ENCODE data around the gene CLEC18B.
"Not testable (repeated sequence)": the region's sequence is repeated elsewhere in the genome, so short reads cannot be mapped to it uniquely, and the experiment has no call there.

CLEC18B gene
- long read RNA-seq: 0 reads

- H3K4me3 ChIP-seq (replicated peaks; ENCODE audit: insufficient read depth, low read length); H3K27me3 ChIP-seq (ENCODE audit: insufficient read depth, poor library complexity, severe bottlenecking); H3K27ac ChIP-seq (replicated peaks); DNase-seq (ENCODE audit: low read depth in 1 of 2, low spot score in 1 of 2): not testable (repeated sequence)
Measured at GRCh38 chr16:74420612-74421481, at the start of gene CLEC18B. CLEC18B (minus strand) TSS chr16:74421478; CDS start chr16:74421270, 208 bp downstream.

DNA sequence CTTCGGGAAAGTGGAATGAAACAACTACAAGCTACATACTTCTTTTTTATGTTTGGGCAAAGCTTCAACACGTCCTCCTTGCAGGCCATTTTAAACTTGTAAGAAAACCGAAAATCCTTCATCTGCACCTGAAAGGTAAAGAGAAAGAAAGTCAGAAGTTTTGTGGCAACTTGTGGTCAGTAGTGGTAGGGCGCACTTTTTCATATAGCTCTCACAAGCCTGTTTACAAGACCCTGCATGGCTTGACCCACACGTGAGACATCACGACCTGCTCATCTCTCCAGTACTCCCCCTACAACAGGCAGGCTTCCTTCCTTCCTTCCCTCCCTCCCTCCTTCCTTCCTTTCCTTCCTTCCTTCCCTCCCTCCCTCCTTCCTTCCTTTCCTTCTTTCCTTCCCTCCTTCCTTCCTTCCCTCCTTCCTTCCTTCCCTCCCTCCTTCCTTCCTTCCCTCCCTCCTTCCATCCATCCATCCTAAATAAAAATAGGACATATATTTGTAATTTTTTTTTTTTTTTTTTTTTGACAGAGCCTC, 48.7 kb upstream of the CLEC18B start:
- H3K27me3 ChIP-seq (ENCODE audit: insufficient read depth, poor library complexity, severe bottlenecking): no peaks in the 10 kb centered on the region
- TF ChIP-seq, protein P1, sequence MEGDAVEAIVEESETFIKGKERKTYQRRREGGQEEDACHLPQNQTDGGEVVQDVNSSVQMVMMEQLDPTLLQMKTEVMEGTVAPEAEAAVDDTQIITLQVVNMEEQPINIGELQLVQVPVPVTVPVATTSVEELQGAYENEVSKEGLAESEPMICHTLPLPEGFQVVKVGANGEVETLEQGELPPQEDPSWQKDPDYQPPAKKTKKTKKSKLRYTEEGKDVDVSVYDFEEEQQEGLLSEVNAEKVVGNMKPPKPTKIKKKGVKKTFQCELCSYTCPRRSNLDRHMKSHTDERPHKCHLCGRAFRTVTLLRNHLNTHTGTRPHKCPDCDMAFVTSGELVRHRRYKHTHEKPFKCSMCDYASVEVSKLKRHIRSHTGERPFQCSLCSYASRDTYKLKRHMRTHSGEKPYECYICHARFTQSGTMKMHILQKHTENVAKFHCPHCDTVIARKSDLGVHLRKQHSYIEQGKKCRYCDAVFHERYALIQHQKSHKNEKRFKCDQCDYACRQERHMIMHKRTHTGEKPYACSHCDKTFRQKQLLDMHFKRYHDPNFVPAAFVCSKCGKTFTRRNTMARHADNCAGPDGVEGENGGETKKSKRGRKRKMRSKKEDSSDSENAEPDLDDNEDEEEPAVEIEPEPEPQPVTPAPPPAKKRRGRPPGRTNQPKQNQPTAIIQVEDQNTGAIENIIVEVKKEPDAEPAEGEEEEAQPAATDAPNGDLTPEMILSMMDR (IDR thresholded peaks at IDR 0.05; ENCODE audit: insufficient read depth, low read length): no peak
- TF ChIP-seq, protein P2, sequence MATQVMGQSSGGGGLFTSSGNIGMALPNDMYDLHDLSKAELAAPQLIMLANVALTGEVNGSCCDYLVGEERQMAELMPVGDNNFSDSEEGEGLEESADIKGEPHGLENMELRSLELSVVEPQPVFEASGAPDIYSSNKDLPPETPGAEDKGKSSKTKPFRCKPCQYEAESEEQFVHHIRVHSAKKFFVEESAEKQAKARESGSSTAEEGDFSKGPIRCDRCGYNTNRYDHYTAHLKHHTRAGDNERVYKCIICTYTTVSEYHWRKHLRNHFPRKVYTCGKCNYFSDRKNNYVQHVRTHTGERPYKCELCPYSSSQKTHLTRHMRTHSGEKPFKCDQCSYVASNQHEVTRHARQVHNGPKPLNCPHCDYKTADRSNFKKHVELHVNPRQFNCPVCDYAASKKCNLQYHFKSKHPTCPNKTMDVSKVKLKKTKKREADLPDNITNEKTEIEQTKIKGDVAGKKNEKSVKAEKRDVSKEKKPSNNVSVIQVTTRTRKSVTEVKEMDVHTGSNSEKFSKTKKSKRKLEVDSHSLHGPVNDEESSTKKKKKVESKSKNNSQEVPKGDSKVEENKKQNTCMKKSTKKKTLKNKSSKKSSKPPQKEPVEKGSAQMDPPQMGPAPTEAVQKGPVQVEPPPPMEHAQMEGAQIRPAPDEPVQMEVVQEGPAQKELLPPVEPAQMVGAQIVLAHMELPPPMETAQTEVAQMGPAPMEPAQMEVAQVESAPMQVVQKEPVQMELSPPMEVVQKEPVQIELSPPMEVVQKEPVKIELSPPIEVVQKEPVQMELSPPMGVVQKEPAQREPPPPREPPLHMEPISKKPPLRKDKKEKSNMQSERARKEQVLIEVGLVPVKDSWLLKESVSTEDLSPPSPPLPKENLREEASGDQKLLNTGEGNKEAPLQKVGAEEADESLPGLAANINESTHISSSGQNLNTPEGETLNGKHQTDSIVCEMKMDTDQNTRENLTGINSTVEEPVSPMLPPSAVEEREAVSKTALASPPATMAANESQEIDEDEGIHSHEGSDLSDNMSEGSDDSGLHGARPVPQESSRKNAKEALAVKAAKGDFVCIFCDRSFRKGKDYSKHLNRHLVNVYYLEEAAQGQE (IDR thresholded peaks at IDR 0.05; ENCODE audit: insufficient replicate concordance, low read depth): no peak
- no peak for TF ChIP-seq SPI1 (IDR thresholded peaks at IDR 0.05; ENCODE audit: borderline replicate concordance, low read depth)
- TF ChIP-seq GABPA (IDR thresholded peaks at IDR 0.05; ENCODE audit: low read depth): no peak
- TF ChIP-seq POLR2AphosphoS5 (IDR thresholded peaks at IDR 0.05; ENCODE audit: low read depth): no peak
- no peak for DNase-seq (ENCODE audit: low read depth in 1 of 2, low spot score in 1 of 2)
- H3K4me3 ChIP-seq (replicated peaks; ENCODE audit: insufficient read depth, low read length): no peak overlapping the region
- no peak overlapping the region for H3K27ac ChIP-seq (replicated peaks)

GRCh38 chr16:74468807-74469525, 47.7 kb upstream of the CLEC18B start:
- TF ChIP-seq, protein P2 (IDR thresholded peaks at IDR 0.05; ENCODE audit: insufficient replicate concordance, low read depth): no peak
- TF ChIP-seq SPI1 (IDR thresholded peaks at IDR 0.05; ENCODE audit: borderline replicate concordance, low read depth) (no peak), GABPA (IDR thresholded peaks at IDR 0.05; ENCODE audit: low read depth) (no peak)
- TF ChIP-seq, protein P1 (IDR thresholded peaks at IDR 0.05; ENCODE audit: insufficient read depth, low read length): no peak
- H3K4me3 ChIP-seq (replicated peaks; ENCODE audit: insufficient read depth, low read length): no peak overlapping the region
- no peak overlapping the region for H3K27ac ChIP-seq (replicated peaks)
- DNase-seq (ENCODE audit: low read depth in 1 of 2, low spot score in 1 of 2): no peak
- H3K27me3 ChIP-seq (ENCODE audit: insufficient read depth, poor library complexity, severe bottlenecking): no peaks in the 10 kb centered on the region

- Histone ChIP-seq H3K27me3 (ENCODE audit: insufficient read depth, poor library complexity, severe bottlenecking) (no peaks in the 10 kb centered on the region), H3K4me3 (replicated peaks; ENCODE audit: insufficient read depth, low read length) (no peak overlapping the region), H3K27ac (replicated peaks) (no peak overlapping the region)
- TF ChIP-seq POLR2AphosphoS5 (IDR thresholded peaks at IDR 0.05; ENCODE audit: low read depth): no peak
- no peak for DNase-seq (ENCODE audit: low read depth in 1 of 2, low spot score in 1 of 2)
Measured at GRCh38 chr16:74466872-74467271, 45.6 kb upstream of the CLEC18B start.

Data from HL-60 (cell line).